Measurements from ENCODE around the gene TM9SF1. TPM values are rescaled to one million over a fixed set of nuclear protein-coding genes. Genes with fewer than 3 reads are reported as not detected.

Gene TM9SF1
- total RNA-seq, 1 experiment from 2014 or later = 31.3 TPM

DNA sequence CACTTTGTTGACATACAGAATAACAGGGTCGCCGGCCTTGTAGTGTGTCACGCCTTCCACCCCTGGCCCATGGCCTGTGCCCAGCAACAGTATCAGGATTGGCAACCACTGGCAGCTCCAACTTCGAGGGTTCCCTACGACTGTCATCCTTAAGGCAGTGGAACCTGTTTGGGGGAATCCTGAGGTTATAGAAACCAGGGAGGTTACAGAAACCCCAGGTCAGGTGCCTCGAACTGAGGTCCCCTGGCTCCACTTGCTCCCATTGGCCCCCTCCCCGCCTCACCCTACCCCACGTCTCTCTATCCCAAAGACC, 412 bp downstream of the TM9SF1 start:
- H3K4me2 ChIP-seq (ENCODE audit: low read depth, low read length, poor library complexity, severe bottlenecking) = peak overlapping the region; percentile 74
- H3K9me2 ChIP-seq (replicated peaks; ENCODE audit: insufficient read depth, low read length) = no peaks in the 10 kb centered on the region
- H2AFZ ChIP-seq (ENCODE audit: low read length) = peak overlapping the region; percentile 74; the same call in 1 of the 2 replicates
- no peaks in the 10 kb centered on the region for H3K27me3 ChIP-seq (ENCODE audit: low read length)
- peak overlapping the region; percentile 89 for H3K9ac ChIP-seq (ENCODE audit: low read length)
- peak overlapping the region; percentile 78 for H3K27ac ChIP-seq (ENCODE audit: low read length)
- DNase-seq = no peak
- H3K79me2 ChIP-seq (ENCODE audit: low read length) = peaks cover 37% of the 10 kb centered on the region
- peaks cover 38% of the 10 kb centered on the region for H3K4me1 ChIP-seq (ENCODE audit: low read length)
- no peaks in the 10 kb centered on the region for H3K9me3 ChIP-seq (ENCODE audit: low read length)
- H3K36me3 ChIP-seq (ENCODE audit: insufficient read depth, low read length) = peaks cover 27% of the 10 kb centered on the region
- peak overlapping the region; percentile 72 for H3K4me3 ChIP-seq (ENCODE audit: low read length)
- no peaks in the 10 kb centered on the region for H4K20me1 ChIP-seq (ENCODE audit: insufficient read depth, low read depth, low read length)

- Histone ChIP-seq H3K27me3 (ENCODE audit: low read length) (no peaks in the 10 kb centered on the region), H3K4me2 (ENCODE audit: low read depth, low read length, poor library complexity, severe bottlenecking) (peak overlapping the region; percentile 74), H3K4me3 (ENCODE audit: low read length) (peak overlapping the region; percentile 72), H3K4me1 (ENCODE audit: low read length) (peaks cover 43% of the 10 kb centered on the region), H3K79me2 (ENCODE audit: low read length) (peaks cover 37% of the 10 kb centered on the region), H3K9ac (ENCODE audit: low read length) (peak overlapping the region; percentile 89), H4K20me1 (ENCODE audit: insufficient read depth, low read depth, low read length) (no peaks in the 10 kb centered on the region), H3K27ac (ENCODE audit: low read length) (peak overlapping the region; percentile 78; the same call in 1 of the 2 replicates), H3K9me2 (replicated peaks; ENCODE audit: insufficient read depth, low read length) (no peaks in the 10 kb centered on the region), H3K9me3 (ENCODE audit: low read length) (no peaks in the 10 kb centered on the region), H2AFZ (ENCODE audit: low read length) (no peak overlapping the region), H3K36me3 (ENCODE audit: insufficient read depth, low read length) (peaks cover 27% of the 10 kb centered on the region)
- DNase-seq = peak; percentile 51
Observed at GRCh38 chr14:24194186-24194872, 912 bp downstream of the TM9SF1 start.

- H3K9me2 ChIP-seq (replicated peaks; ENCODE audit: insufficient read depth, low read length) = no peaks in the 10 kb centered on the region
- H3K9ac ChIP-seq (ENCODE audit: low read length) = no peak overlapping the region
- no peak overlapping the region for H3K4me2 ChIP-seq (ENCODE audit: low read depth, low read length, poor library complexity, severe bottlenecking)
- H4K20me1 ChIP-seq (ENCODE audit: insufficient read depth, low read depth, low read length) = no peaks in the 10 kb centered on the region
- no peak overlapping the region for H3K27ac ChIP-seq (ENCODE audit: low read length)
- no peak for DNase-seq
- H2AFZ ChIP-seq (ENCODE audit: low read length) = no peak overlapping the region
- peaks cover 42% of the 10 kb centered on the region for H3K79me2 ChIP-seq (ENCODE audit: low read length)
- H3K36me3 ChIP-seq (ENCODE audit: insufficient read depth, low read length) = peaks cover 27% of the 10 kb centered on the region
- H3K27me3 ChIP-seq (ENCODE audit: low read length) = no peaks in the 10 kb centered on the region
- peaks cover 50% of the 10 kb centered on the region for H3K4me1 ChIP-seq (ENCODE audit: low read length)
- no peak overlapping the region for H3K4me3 ChIP-seq (ENCODE audit: low read length)
- no peaks in the 10 kb centered on the region for H3K9me3 ChIP-seq (ENCODE audit: low read length)
Observed at GRCh38 chr14:24192933-24193332, 2.3 kb downstream of the TM9SF1 start.

GRCh38 chr14:24190416-24190815, 4.8 kb downstream of the TM9SF1 start:
- Histone ChIP-seq H4K20me1 (ENCODE audit: insufficient read depth, low read depth, low read length) (no peaks in the 10 kb centered on the region), H3K27ac (ENCODE audit: low read length) (no peak overlapping the region), H3K79me2 (ENCODE audit: low read length) (peaks cover 63% of the 10 kb centered on the region), H3K9me3 (ENCODE audit: low read length) (no peaks in the 10 kb centered on the region), H3K4me2 (ENCODE audit: low read depth, low read length, poor library complexity, severe bottlenecking) (no peak overlapping the region), H3K27me3 (ENCODE audit: low read length) (no peaks in the 10 kb centered on the region), H3K4me1 (ENCODE audit: low read length) (peaks cover 40% of the 10 kb centered on the region), H3K36me3 (ENCODE audit: insufficient read depth, low read length) (peaks cover 39% of the 10 kb centered on the region), H3K9ac (ENCODE audit: low read length) (no peak overlapping the region), H3K9me2 (replicated peaks; ENCODE audit: insufficient read depth, low read length) (no peaks in the 10 kb centered on the region), H3K4me3 (ENCODE audit: low read length) (no peak overlapping the region), H2AFZ (ENCODE audit: low read length) (no peak overlapping the region)
- DNase-seq = no peak

GRCh38 chr14:24189460-24189859, 5.8 kb downstream of the TM9SF1 start:
- no peak overlapping the region for H2AFZ ChIP-seq (ENCODE audit: low read length)
- peak overlapping the region; percentile 96 for H3K4me2 ChIP-seq (ENCODE audit: low read depth, low read length, poor library complexity, severe bottlenecking)
- H3K9me3 ChIP-seq (ENCODE audit: low read length) = no peaks in the 10 kb centered on the region
- peaks cover 41% of the 10 kb centered on the region for H3K36me3 ChIP-seq (ENCODE audit: insufficient read depth, low read length)
- no peak for DNase-seq
- H4K20me1 ChIP-seq (ENCODE audit: insufficient read depth, low read depth, low read length) = no peaks in the 10 kb centered on the region
- peaks cover 55% of the 10 kb centered on the region for H3K79me2 ChIP-seq (ENCODE audit: low read length)
- H3K27me3 ChIP-seq (ENCODE audit: low read length) = no peaks in the 10 kb centered on the region
- peak overlapping the region; percentile 72 for H3K4me3 ChIP-seq (ENCODE audit: low read length)
- peak overlapping the region; percentile 59 for H3K9ac ChIP-seq (ENCODE audit: low read length)
- no peaks in the 10 kb centered on the region for H3K9me2 ChIP-seq (replicated peaks; ENCODE audit: insufficient read depth, low read length)
- H3K4me1 ChIP-seq (ENCODE audit: low read length) = peaks cover 33% of the 10 kb centered on the region
- H3K27ac ChIP-seq (ENCODE audit: low read length) = peak overlapping the region; percentile 64

- no peaks in the 10 kb centered on the region for H3K27me3 ChIP-seq (ENCODE audit: low read length)
- no peaks in the 10 kb centered on the region for H4K20me1 ChIP-seq (ENCODE audit: insufficient read depth, low read depth, low read length)
- no peak for DNase-seq
- peak overlapping the region; percentile 96 for H3K4me2 ChIP-seq (ENCODE audit: low read depth, low read length, poor library complexity, severe bottlenecking)
- peaks cover 40% of the 10 kb centered on the region for H3K36me3 ChIP-seq (ENCODE audit: insufficient read depth, low read length)
- H2AFZ ChIP-seq (ENCODE audit: low read length) = no peak overlapping the region
- H3K27ac ChIP-seq (ENCODE audit: low read length) = peak overlapping the region; percentile 64
- peak overlapping the region; percentile 72 for H3K4me3 ChIP-seq (ENCODE audit: low read length)
- H3K9me3 ChIP-seq (ENCODE audit: low read length) = no peaks in the 10 kb centered on the region
- peaks cover 50% of the 10 kb centered on the region for H3K79me2 ChIP-seq (ENCODE audit: low read length)
- H3K4me1 ChIP-seq (ENCODE audit: low read length) = peaks cover 28% of the 10 kb centered on the region
- peak overlapping the region; percentile 59 for H3K9ac ChIP-seq (ENCODE audit: low read length)
- H3K9me2 ChIP-seq (replicated peaks; ENCODE audit: insufficient read depth, low read length) = no peaks in the 10 kb centered on the region
Observed at GRCh38 chr14:24189059-24189375, 6.2 kb downstream of the TM9SF1 start.

GRCh38 chr14:24188251-24189058, 6.8 kb downstream of the TM9SF1 start, which contains the start of gene IPO4:
IPO4 (minus strand) TSS chr14:24188816; CDS start chr14:24188787, 29 bp downstream.
- Histone ChIP-seq H3K4me2 (ENCODE audit: low read depth, low read length, poor library complexity, severe bottlenecking) (peak within 1 kb of the TSS; percentile 96), H4K20me1 (ENCODE audit: insufficient read depth, low read depth, low read length) (no peaks in the 10 kb centered on the region), H3K4me3 (ENCODE audit: low read length) (peak within 1 kb of the TSS; percentile 72), H3K36me3 (ENCODE audit: insufficient read depth, low read length) (peaks cover 38% of the 10 kb centered on the region), H3K9ac (ENCODE audit: low read length) (peak within 1 kb of the TSS; percentile 82), H2AFZ (ENCODE audit: low read length) (no peak within 1 kb of the TSS), H3K27me3 (ENCODE audit: low read length) (no peaks in the 10 kb centered on the region), H3K4me1 (ENCODE audit: low read length) (peaks cover 26% of the 10 kb centered on the region), H3K9me3 (ENCODE audit: low read length) (no peaks in the 10 kb centered on the region), H3K9me2 (replicated peaks; ENCODE audit: insufficient read depth, low read length) (no peaks in the 10 kb centered on the region), H3K79me2 (ENCODE audit: low read length) (peaks cover 47% of the 10 kb centered on the region), H3K27ac (ENCODE audit: low read length) (peak within 1 kb of the TSS; percentile 64)
- peak; percentile 100 for DNase-seq

DNA sequence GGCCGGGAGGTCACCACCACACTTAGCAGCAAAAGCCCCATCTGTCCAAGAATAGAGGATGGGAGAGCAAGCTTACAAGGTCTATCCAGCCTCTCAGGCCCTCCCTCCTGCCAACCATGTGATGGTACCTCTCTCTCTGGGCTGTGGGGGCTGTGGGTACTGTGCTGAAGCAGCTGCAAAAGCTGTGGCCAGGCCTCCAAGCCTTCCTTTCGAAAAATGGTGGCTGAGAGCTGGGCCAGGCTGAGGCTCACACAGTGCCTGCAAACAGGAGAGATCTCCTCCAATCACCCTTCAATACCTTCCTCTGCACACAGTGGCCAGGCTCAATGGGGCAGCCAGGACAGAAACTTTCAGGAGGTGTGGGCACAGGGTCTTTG, 7.7 kb downstream of the TM9SF1 start:
- no peaks in the 10 kb centered on the region for H4K20me1 ChIP-seq (ENCODE audit: insufficient read depth, low read depth, low read length)
- peak overlapping the region; percentile 82 for H3K9ac ChIP-seq (ENCODE audit: low read length)
- H3K36me3 ChIP-seq (ENCODE audit: insufficient read depth, low read length) = peaks cover 32% of the 10 kb centered on the region
- no peaks in the 10 kb centered on the region for H3K9me3 ChIP-seq (ENCODE audit: low read length)
- H3K27ac ChIP-seq (ENCODE audit: low read length) = peak overlapping the region; percentile 44; the same call in 1 of the 2 replicates
- peak overlapping the region; percentile 72 for H3K4me3 ChIP-seq (ENCODE audit: low read length)
- no peaks in the 10 kb centered on the region for H3K9me2 ChIP-seq (replicated peaks; ENCODE audit: insufficient read depth, low read length)
- H3K79me2 ChIP-seq (ENCODE audit: low read length) = peaks cover 41% of the 10 kb centered on the region
- H3K4me1 ChIP-seq (ENCODE audit: low read length) = peaks cover 26% of the 10 kb centered on the region
- H2AFZ ChIP-seq (ENCODE audit: low read length) = no peak overlapping the region
- DNase-seq = no peak
- H3K27me3 ChIP-seq (ENCODE audit: low read length) = no peaks in the 10 kb centered on the region
- peak overlapping the region; percentile 96 for H3K4me2 ChIP-seq (ENCODE audit: low read depth, low read length, poor library complexity, severe bottlenecking)
